Glomerular endothelial cell (primary cell): ENCODE data around the gene RRP1B. TPM values are rescaled to one million over a fixed set of nuclear protein-coding genes. Genes with fewer than 3 reads are reported as not detected.
"Not testable (repeated sequence)": the region's sequence is repeated elsewhere in the genome, so short reads cannot be mapped to it uniquely, and the experiment has no call there.

Experiments used
- DNase-seq: peaks from one replicate; pipeline ENCODE4 v3.0.0-alpha.2; 2011; ENCODE audit warnings: low read depth, low spot score; ENCODE audit errors: extremely low read depth
- total RNA-seq: library from RNA; depleted of rRNA; stranded (reverse); fragments of >200 nt; gene quantifications from 2 replicates; pipeline ENCODE4 v1.2.3, GENCODE V29; 2015

The RRP1B gene
- total RNA-seq, 1 donor from 2014 or later: 41.0 TPM

GRCh38 chr21:43697758-43698643 lies 38.6 kb downstream of the RRP1B start:
- DNase-seq: no peak

- DNase-seq: not testable (repeated sequence)
Measured at GRCh38 chr21:43699492-43699777, 40.1 kb downstream of the RRP1B start.

DNA sequence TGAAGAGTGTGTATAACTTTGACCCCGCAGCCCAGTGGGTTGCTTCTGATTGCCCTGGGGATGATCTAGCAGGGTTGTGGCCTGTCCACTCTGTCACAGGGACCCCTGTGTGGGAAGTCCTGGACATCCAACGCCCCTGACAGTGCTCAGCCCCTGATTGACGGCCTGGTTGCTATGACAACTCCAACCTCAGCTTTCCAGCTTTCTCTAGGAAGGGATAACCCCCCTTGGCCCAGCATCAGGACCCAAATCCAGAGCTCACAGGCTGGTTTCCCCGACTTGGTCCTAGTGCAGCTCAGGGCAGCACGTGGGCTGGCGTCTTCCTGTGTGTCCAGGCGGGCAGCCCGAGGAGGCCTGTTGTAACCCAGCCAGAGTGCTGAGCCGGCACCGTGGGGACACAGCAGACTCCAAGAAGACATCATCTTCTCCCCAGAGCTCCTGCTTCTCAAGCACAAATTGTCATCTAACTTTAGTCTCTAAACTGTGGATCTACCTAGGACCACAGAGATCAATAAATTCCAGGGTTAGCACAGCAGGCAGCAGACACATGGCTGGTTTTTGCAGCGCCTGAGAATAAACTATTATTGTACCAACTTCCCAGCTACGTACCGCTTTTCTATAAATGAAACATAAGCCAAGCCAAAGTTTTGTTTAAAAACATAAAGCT lies 40.7 kb downstream of the RRP1B start:
- no peak for DNase-seq

- DNase-seq: no peak
Measured at GRCh38 chr21:43701936-43702784, 42.8 kb downstream of the RRP1B start.

DNA sequence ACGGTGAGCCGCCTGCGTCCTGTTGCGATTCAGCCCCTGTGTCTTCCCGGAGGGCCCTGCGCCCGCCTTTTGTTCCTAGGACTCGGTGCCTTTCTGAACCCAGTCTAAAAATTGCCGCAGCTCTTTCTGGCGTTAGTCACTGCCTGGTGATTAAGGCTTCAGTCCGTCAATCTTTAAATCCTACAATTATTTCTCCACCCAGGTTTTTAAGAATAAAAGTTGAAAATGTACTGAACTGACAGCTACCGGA lies 43.4 kb downstream of the RRP1B start:
- DNase-seq: no peak

GRCh38 chr21:43703035-43703880 lies 43.9 kb downstream of the RRP1B start:
- DNase-seq: no peak

DNA sequence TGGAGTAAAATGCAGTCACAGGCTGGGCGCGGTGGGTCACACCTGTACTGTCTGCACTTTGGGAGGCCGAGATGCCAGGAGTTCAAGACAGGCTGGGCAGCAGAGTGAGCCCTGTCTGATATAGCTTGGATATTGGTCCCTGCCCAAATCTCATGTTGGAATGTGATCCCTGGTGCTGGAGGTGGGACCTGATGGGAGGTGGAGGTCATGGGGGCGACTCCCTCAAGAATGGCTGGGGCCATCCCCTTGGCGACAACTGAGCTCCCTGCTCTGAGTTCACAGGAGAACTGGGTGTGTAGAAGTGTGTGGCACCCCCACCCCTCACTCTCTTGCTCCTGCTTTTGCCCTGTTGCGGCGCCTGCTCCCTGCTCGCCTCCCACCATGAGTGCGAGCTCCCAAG lies 48.1 kb downstream of the RRP1B start:
- no peak for DNase-seq

DNA sequence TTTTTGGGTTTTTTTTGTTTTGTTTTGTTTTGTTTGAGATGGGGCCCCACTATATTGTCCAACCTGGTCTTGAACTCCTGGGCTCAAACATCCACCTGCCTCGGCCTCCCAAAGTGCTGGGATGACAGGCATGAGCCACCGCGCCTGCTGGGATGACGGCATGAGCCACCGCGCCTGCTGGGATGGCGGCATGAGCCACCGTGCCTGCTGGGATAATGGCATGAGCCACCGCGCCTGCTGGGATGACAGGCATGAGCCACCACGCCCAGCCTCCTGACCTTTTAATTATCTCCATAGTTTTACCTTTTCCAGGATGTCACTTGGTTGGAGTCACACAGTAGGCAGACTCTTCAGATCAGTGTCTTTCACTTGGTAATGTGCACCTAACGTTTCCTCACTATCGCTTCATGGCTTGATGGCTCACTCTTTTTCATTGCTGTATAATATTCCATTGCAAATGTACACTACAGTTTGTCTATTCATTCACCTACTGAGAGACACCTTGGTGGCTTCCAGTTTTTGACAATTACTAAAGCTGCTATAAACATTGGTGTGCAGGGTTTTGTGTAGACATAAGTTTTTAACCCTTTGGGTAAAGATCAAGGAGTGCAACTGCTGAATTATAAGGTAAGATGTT lies 49.5 kb downstream of the RRP1B start:
- DNase-seq: no peak

DNA sequence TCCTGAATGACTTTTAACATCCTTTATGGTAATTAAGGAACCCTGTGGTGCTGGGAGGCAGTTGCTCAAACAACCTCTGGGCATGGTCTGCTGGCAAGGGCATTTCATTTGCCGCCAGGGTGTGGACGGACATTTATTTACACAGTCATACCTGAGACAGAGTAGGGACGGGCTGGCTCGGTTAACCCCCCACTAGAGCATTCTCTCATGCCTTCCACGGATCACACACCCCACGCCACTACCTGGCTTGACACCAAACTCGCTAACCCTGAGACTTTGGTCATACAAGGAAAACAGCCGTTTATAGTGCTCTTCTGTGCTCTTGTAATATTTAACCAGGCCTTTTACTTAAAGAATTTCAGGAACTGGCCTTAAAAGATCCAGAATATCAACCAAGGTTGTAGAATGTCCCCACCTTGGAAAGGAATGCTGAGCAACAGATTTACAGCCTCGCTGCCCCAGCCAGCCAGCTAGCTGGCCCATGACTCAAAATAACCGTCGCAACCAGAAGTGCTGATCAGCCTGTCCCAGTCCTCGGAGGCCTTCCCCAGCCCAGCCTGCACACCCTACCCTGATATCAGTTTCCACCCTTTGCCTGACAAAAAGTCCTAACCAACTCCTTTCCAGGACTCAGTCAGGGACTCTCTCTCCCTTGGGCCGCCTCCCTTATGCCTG lies 53.0 kb downstream of the RRP1B start:
- DNase-seq: no peak

- not testable (repeated sequence) for DNase-seq
Measured at GRCh38 chr21:43713123-43713522, 53.8 kb downstream of the RRP1B start.

- no peak for DNase-seq
Measured at GRCh38 chr21:43716376-43717165, 57.2 kb downstream of the RRP1B start.

- DNase-seq: no peak
Measured at GRCh38 chr21:43717166-43717853, 58.0 kb downstream of the RRP1B start.

DNA sequence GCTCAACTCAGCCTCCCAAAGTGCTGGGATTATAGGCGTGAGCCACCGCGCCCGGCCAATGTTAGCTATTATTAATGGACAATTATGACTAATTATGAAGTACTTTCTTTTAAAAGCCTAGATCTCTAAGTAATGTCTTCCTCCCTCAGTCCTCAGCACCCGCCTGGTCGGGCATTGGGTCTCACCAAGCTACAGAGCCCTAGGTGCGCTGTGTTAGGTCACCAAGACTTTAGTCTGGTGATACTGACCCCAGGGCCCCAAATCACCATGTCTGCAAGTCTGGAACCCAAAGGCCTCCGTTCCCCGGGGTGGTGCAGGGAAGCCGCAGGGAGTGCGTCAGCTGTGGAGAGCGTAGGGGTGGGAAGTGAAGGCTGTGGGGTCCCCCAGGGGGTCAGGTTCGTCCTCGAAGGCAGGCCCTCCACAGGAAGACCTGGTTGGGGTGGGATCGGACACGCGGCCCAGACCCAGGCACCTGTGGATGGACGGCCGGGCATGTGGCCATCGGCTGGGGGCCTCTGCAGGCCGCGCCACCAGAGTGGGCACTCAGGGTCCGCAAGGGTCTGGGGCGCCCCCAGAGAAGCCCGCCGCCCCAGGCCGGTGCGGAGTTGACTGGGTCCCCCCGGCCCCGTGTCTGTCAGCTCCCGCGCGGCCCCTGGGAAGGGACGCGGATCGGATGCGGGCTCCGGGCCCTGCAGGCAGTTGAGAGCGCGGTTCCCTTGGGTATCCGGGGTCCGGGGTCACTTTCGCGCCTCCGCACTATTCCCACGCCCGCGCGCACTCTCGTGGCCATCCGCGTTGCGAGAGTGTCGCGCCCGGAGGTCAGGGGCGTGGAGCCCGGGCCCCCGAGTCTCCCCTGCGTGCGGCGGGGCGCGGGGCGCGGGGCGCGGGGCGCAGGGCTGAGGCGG lies 58.9 kb downstream of the RRP1B start:
- no peak for DNase-seq

DNA sequence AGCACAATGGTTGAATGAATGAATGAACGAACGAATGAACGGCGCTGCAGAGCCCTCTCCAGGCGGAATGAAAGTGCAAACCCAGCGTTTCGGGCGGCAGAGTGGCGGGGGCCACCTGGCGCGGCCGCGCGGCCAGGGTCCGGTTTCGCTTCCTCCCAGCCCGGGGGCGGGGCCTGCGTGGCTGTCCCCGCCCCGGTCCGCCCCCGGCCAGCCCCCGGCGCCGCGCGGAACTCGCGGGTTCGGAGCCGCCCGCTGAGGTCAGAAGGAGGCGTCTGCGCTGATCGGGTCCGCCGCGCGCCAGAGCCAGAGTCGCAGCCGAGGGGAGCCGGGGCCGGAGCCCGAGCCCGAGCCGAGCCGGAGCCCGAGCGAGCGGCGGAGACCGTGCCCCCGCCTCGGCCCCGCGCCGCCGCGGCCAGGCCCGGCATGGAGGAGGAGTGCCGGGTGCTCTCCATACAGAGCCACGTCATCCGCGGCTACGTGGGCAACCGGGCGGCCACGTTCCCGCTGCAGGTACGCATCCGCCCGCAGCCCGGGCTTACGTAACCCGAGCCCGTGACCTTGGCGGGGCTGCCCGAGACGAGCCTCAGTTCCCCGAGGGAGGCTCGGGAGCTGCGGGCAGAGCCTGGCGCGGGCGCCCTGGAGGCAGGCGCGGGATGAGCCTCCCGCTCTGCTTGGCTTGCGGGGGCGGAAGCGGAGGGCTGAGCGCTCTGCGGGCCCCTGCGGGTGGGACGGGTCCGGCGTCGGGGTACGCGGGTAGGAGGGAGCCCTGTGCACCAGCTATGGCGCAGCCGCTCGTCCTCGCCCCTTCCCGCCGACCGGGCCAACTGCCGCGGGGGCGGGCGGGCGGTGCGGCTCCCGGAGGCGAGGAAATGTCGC lies 59.8 kb downstream of the RRP1B start, which contains the start of gene PDXK:
TSS of gene PDXK (plus strand) at position 258 of the 876 bp plus-strand sequence. CDS start at position 424, 166 bp downstream.
- DNase-seq: no peak

DNA sequence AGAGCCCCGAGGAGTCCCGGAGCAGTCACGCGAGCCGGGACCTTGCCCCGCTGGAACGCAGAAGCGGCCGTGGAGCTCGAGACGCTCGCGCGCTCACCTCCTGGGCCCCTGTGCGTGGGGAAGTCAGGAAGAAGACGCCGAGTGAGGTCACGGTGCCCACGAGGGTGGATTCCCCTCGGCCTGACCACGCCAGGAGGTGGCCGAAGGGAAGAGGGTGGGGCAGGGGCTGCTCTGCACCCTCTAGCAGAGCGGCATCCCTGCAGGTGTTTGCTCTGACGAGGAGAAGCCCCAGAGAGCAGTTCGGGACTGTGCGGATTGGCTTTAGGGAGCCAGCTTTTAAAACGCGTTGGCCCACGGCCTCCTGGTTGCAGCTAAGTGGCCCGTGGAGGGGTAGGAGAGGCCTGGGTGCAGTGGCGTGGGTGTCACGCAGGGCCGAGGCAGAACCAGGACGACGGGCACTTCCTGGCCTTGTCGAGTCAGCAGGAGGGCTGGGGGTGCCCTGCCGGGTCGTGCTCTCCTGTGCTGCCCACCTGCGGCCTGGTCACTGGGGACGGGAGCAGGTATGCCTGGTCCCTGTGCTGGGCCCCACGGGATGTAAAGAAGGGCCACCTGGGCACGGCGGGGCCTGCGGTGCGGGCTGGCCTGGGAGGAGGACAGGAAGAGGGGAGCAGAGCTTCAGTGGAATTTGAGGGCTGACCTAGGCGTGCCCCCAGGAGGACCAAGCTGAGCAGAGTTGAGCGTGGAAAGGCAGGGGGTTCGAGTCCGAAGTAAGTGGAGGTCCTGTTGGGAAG lies 60.6 kb downstream of the RRP1B start:
- DNase-seq: no peak
